ENCODE measurements around the gene NCEH1. TPM values are rescaled to one million over a fixed set of nuclear protein-coding genes. Genes with fewer than 3 reads are reported as not detected.

Gene NCEH1
- total and polyA plus RNA-seq, 9 of the 15 experiments (the other 6 are each of a cell fraction or from before 2014, with no cell fraction given) = 1.3 to 5.0 (median 2.8) TPM

DNA sequence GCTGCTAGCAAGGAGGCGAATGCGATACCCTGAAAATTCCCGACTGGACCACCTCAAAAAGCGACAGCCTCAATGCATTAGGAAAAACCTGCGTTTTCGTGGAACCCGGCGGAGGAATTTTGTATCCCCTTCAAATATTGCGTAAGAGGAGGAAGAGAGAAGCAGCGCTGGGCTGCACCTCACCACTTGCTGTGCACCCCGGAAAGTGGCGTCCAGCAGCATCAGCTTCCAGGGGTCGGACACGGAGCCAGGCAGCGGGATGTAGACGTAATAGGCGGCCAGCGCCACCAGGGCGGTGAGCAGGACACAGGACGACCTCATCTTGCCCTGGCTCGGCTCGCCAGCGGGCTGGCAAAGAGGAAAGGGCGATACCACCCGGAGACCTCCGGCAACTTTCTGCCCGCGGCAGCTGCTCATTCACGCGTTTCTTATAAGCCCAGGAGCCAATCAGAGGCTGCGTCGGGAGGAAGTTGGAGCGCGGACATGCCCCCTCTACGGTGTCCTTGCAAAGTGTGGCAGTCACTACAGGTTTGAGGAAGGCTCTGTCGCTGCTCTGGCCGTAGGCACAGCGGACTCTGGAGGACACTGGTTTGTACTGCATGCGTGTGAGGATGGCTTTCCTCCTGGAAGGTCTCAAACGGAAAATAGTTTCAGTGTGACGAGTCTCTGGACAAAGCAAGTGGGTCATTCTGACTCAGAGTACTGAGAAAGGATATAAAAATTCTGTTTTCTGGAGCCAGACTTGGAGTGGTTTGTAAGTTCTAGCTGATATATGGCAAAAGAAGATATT is at the start of gene NCEH1 (continued):
- TF ChIP-seq IRF2 (CRISPR knock-in tag; IDR thresholded peaks at IDR 0.05) (no peak), PPARD (CRISPR knock-in tag; IDR thresholded peaks at IDR 0.05) (no peak), SMC3 (conservative IDR thresholded peaks at IDR 0.05; ENCODE audit: insufficient read depth, low read depth, low read length) (peak; percentile 79), L3MBTL2 (IDR thresholded peaks at IDR 0.05) (0 out of 2 replicates have a peak, but pooled peaks have one; percentile 44), TOE1 (IDR thresholded peaks at IDR 0.05; ENCODE audit: borderline replicate concordance) (peak; percentile 42; the same call in 1 of the 2 replicates), TOE1 (CRISPR knock-in tag; IDR thresholded peaks at IDR 0.05; ENCODE audit: borderline replicate concordance, low read depth) (0 out of 2 replicates have a peak, but pooled peaks have one; percentile 54), RBBP5 (IDR thresholded peaks at IDR 0.05; ENCODE audit: borderline replicate concordance, insufficient read depth, low read length, poor library complexity, severe bottlenecking) (peak; percentile 64), FOXM1 (IDR thresholded peaks at IDR 0.05; ENCODE audit: low read depth) (peak; percentile 35; the same call in 1 of the 2 replicates), FOXM1 (CRISPR knock-in tag; IDR thresholded peaks at IDR 0.05; ENCODE audit: low read depth) (no peak; the same call in 1 of the 2 replicates), TBP (optimal IDR thresholded peaks at IDR 0.05; ENCODE audit: low read depth, low read length) (peak; percentile 73), CEBPG (CRISPR knock-in tag; IDR thresholded peaks at IDR 0.05) (peak; percentile 78; the same call in 1 of the 2 replicates), CEBPG (tag; conservative IDR thresholded peaks at IDR 0.05 in 1 of 2, IDR thresholded peaks at IDR 0.05 in 1 of 2) (peak; percentile 91 to 98), ZNF561 (CRISPR knock-in tag; conservative IDR thresholded peaks at IDR 0.05) (no peak), RBM25 (IDR thresholded peaks at IDR 0.05; ENCODE audit: low read depth, low read length, severe bottlenecking) (no peak), TARDBP (IDR thresholded peaks at IDR 0.05) (no peak), SOX6 (IDR thresholded peaks at IDR 0.05) (peak; percentile 49; the same call in 1 of the 2 replicates), CEBPB (tag; IDR thresholded peaks at IDR 0.05) (peak; percentile 98), MBD2 (IDR thresholded peaks at IDR 0.05; ENCODE audit: borderline replicate concordance, low read depth) (peak; percentile 38; the same call in 1 of the 2 replicates)
- TF ChIP-seq, protein P1, sequence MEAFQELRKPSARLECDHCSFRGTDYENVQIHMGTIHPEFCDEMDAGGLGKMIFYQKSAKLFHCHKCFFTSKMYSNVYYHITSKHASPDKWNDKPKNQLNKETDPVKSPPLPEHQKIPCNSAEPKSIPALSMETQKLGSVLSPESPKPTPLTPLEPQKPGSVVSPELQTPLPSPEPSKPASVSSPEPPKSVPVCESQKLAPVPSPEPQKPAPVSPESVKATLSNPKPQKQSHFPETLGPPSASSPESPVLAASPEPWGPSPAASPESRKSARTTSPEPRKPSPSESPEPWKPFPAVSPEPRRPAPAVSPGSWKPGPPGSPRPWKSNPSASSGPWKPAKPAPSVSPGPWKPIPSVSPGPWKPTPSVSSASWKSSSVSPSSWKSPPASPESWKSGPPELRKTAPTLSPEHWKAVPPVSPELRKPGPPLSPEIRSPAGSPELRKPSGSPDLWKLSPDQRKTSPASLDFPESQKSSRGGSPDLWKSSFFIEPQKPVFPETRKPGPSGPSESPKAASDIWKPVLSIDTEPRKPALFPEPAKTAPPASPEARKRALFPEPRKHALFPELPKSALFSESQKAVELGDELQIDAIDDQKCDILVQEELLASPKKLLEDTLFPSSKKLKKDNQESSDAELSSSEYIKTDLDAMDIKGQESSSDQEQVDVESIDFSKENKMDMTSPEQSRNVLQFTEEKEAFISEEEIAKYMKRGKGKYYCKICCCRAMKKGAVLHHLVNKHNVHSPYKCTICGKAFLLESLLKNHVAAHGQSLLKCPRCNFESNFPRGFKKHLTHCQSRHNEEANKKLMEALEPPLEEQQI (IDR thresholded peaks at IDR 0.05) = 0 out of 2 replicates have a peak, but pooled peaks have one; percentile 26
- TF ChIP-seq, protein P2, sequence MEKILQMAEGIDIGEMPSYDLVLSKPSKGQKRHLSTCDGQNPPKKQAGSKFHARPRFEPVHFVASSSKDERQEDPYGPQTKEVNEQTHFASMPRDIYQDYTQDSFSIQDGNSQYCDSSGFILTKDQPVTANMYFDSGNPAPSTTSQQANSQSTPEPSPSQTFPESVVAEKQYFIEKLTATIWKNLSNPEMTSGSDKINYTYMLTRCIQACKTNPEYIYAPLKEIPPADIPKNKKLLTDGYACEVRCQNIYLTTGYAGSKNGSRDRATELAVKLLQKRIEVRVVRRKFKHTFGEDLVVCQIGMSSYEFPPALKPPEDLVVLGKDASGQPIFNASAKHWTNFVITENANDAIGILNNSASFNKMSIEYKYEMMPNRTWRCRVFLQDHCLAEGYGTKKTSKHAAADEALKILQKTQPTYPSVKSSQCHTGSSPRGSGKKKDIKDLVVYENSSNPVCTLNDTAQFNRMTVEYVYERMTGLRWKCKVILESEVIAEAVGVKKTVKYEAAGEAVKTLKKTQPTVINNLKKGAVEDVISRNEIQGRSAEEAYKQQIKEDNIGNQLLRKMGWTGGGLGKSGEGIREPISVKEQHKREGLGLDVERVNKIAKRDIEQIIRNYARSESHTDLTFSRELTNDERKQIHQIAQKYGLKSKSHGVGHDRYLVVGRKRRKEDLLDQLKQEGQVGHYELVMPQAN (IDR thresholded peaks at IDR 0.05; ENCODE audit: borderline replicate concordance) = peak; percentile 70; the same call in 1 of the 2 replicates
- TF ChIP-seq, protein P3, sequence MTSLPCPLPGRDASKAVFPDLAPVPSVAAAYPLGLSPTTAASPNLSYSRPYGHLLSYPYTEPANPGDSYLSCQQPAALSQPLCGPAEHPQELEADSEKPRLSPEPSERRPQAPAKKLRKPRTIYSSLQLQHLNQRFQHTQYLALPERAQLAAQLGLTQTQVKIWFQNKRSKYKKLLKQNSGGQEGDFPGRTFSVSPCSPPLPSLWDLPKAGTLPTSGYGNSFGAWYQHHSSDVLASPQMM (CRISPR knock-in tag; IDR thresholded peaks at IDR 0.05) = no peak
- TF ChIP-seq, protein P4, sequence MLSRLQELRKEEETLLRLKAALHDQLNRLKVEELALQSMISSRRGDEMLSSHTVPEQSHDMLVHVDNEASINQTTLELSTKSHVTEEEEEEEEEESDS (CRISPR knock-in tag; IDR thresholded peaks at IDR 0.05) = no peak
